IMR-90 (cell line): ENCODE data around the gene DCAF11. TPM values are rescaled to one million over a fixed set of nuclear protein-coding genes. Genes with fewer than 3 reads are reported as not detected.

Experiments
- ATAC-seq: fragments of 200-7000 bp; cut with Tn5 transposase; 2 replicates; pipeline ENCODE4 v1.9.1; 2020; ENCODE audit warnings: low read depth, mild to moderate bottlenecking, moderate library complexity
- BruUV-seq: library from RNA; stranded (reverse); fragments of 400-500 nt; replicated peaks from 2 replicates; lab custom pipeline; 2021; lab: Mats Ljungman, UMichigan
- CTCF ChIA-PET: fragments of 300-600 bp; formaldehyde crosslinking; extraction: SDS; loops from one replicate; lab custom pipeline; 2021; ENCODE audit warnings: antibody characterized with exemption; lab: Yijun Ruan, JAX
- POLR2A ChIA-PET: fragments of 300-600 bp; sonication (Branson Sonifier 250); formaldehyde crosslinking; loops from one replicate; lab custom pipeline; 2022; ENCODE audit warnings: antibody characterized with exemption; ENCODE audit not compliant: unreplicated experiment; lab: Charles Lee
- DNase-seq: peaks from one replicate; pipeline ENCODE4 v3.0.0; 2013
- H2AFZ ChIP-seq: replicated peaks from 2 replicates; pipeline ENCODE3; 2013; ENCODE audit warnings: low read length, mild to moderate bottlenecking; ENCODE audit not compliant: poor library complexity
- H2AK5ac ChIP-seq: 2 replicates; pipeline ENCODE4 v1.6.1; 2013; ENCODE audit warnings: low read depth, low read length, inconsistent platforms
- H2AK9ac ChIP-seq: replicated peaks from 2 replicates; pipeline ENCODE3; 2013; ENCODE audit warnings: mild to moderate bottlenecking, low read depth, low read length, moderate library complexity; ENCODE audit not compliant: poor library complexity
- H2BK120ac ChIP-seq: 2 replicates; pipeline ENCODE4 v1.6.1; 2013; ENCODE audit warnings: low read depth, low read length, inconsistent platforms
- H2BK15ac ChIP-seq: 3 replicates; pipeline ENCODE4 v1.6.1; 2013; ENCODE audit warnings: low read depth, low read length, inconsistent platforms
- H2BK20ac ChIP-seq: 2 replicates; pipeline ENCODE4 v1.6.1; 2013; ENCODE audit warnings: low read depth, mild to moderate bottlenecking, inconsistent platforms, low read length, moderate library complexity
- H2BK5ac ChIP-seq: 2 replicates; pipeline ENCODE4 v1.6.1; 2013; ENCODE audit warnings: mild to moderate bottlenecking, low read depth, low read length, inconsistent platforms; ENCODE audit not compliant: poor library complexity, severe bottlenecking
- H3K14ac ChIP-seq: replicated peaks from 2 replicates; pipeline ENCODE4 v1.6.1; 2013; ENCODE audit warnings: low read depth, low read length, inconsistent platforms
- H3K18ac ChIP-seq: 2 replicates; pipeline ENCODE4 v1.6.1; 2013; ENCODE audit warnings: low read depth, low read length, control low read depth
- H3K23ac ChIP-seq: 2 replicates; pipeline ENCODE4 v1.6.1; 2013; ENCODE audit warnings: low read depth, low read length, inconsistent platforms
- H3K27ac ChIP-seq: 2 replicates; pipeline ENCODE4 v1.5.1; 2013; ENCODE audit warnings: mild to moderate bottlenecking, control low read depth, low read length; ENCODE audit not compliant: insufficient read depth
- H3K27me3 ChIP-seq: 2 replicates; pipeline ENCODE4 v1.6.1; 2013; ENCODE audit warnings: low read length; ENCODE audit not compliant: control insufficient read depth, insufficient read depth
- H3K36me3 ChIP-seq: 2 replicates; pipeline ENCODE4 v1.6.1; 2013; ENCODE audit warnings: low read length, mixed read lengths; ENCODE audit not compliant: control insufficient read depth, insufficient read depth
- H3K4ac ChIP-seq: 2 replicates; pipeline ENCODE4 v1.6.1; 2013; ENCODE audit warnings: low read depth, low read length, inconsistent platforms
- H3K4me1 ChIP-seq: 2 replicates; pipeline ENCODE4 v1.6.1; 2013; ENCODE audit warnings: low read length, mixed read lengths; ENCODE audit not compliant: control insufficient read depth, insufficient read depth
- H3K4me2 ChIP-seq: 2 replicates; pipeline ENCODE4 v1.6.1; 2013; ENCODE audit warnings: low read depth, mild to moderate bottlenecking, control low read depth, low read length, moderate library complexity
- H3K4me3 ChIP-seq: 2 replicates; pipeline ENCODE4 v1.5.1; 2013; ENCODE audit warnings: low read depth, mild to moderate bottlenecking, control low read depth, low read length, moderate library complexity; ENCODE audit not compliant: insufficient read depth
- H3K56ac ChIP-seq: 2 replicates; pipeline ENCODE4 v1.6.1; 2013; ENCODE audit warnings: low read length, inconsistent platforms; ENCODE audit not compliant: insufficient read depth; ENCODE audit errors: extremely low read depth
- H3K79me1 ChIP-seq, 2 experiments: 2 replicates each; pipeline ENCODE4 v1.6.1; 2013; ENCODE audit warnings: low read length in 2 of 2, inconsistent platforms in 1 of 2, low read depth in 1 of 2
- H3K9ac ChIP-seq: 2 replicates; pipeline ENCODE4 v1.6.1; 2013; ENCODE audit warnings: low read depth, low read length, control low read depth
- H3K9me1 ChIP-seq: 2 replicates; pipeline ENCODE4 v1.6.1; 2013; ENCODE audit warnings: low read length, inconsistent platforms; ENCODE audit not compliant: insufficient read depth
- H3K9me3 ChIP-seq: 2 replicates; pipeline ENCODE4 v1.6.1; 2013; ENCODE audit warnings: low read length; ENCODE audit not compliant: control insufficient read depth, insufficient read depth
- H4K20me1 ChIP-seq: 2 replicates; pipeline ENCODE4 v1.6.1; 2013; ENCODE audit warnings: low read length, inconsistent platforms; ENCODE audit not compliant: insufficient read depth
- H4K5ac ChIP-seq: 2 replicates; pipeline ENCODE4 v1.6.1; 2013; ENCODE audit warnings: mild to moderate bottlenecking, low read depth, low read length, control low read depth
- H4K8ac ChIP-seq, 2 experiments: 2 replicates each; pipeline ENCODE4 v1.6.1; 2013; ENCODE audit warnings: low read depth in 2 of 2, low read length in 2 of 2, control low read depth in 1 of 2, inconsistent platforms in 1 of 2
- H4K91ac ChIP-seq: 2 replicates; pipeline ENCODE4 v1.6.1; 2013; ENCODE audit warnings: low read depth, low read length, inconsistent platforms; ENCODE audit not compliant: insufficient read depth
- BHLHE40 ChIP-seq: fragments of 150-350 bp; IDR thresholded peaks from 2 replicates; pipeline ENCODE4 v1.6.1; 2016; ENCODE audit warnings: mild to moderate bottlenecking, low read depth, low read length
- CEBPB ChIP-seq: IDR thresholded peaks from 2 replicates; pipeline ENCODE4 v1.6.1; 2012; ENCODE audit warnings: low read depth, low read length, improper control_type of control experiment
- CHD1 ChIP-seq: IDR thresholded peaks from 2 replicates; pipeline ENCODE4 v1.6.1; 2012; ENCODE audit warnings: low read depth, low read length, improper control_type of control experiment
- POLR2A ChIP-seq: IDR thresholded peaks from 2 replicates; pipeline ENCODE4 v1.6.1; 2012; ENCODE audit warnings: mild to moderate bottlenecking, low read depth, low read length
- RAD21 ChIP-seq: IDR thresholded peaks from 2 replicates; pipeline ENCODE4 v1.6.1; 2012; ENCODE audit warnings: low read length, improper control_type of control experiment
- RCOR1 ChIP-seq: IDR thresholded peaks from 2 replicates; pipeline ENCODE4 v1.6.1; 2012; ENCODE audit warnings: mild to moderate bottlenecking, low read length, improper control_type of control experiment; ENCODE audit not compliant: insufficient replicate concordance
- SMC3 ChIP-seq: fragments of 150-350 bp; IDR thresholded peaks from 2 replicates; pipeline ENCODE4 v1.6.1; 2016; ENCODE audit warnings: low read depth, mild to moderate bottlenecking, antibody characterized with exemption, low read length, moderate library complexity
- WGBS, 2 experiments: methylation state at CpG; one replicate each; pipeline versions ENCODE4 v1.1.5 to v1.1.7; 2013; ENCODE audit warnings: missing lambda C conversion rate in 2 of 2; ENCODE audit not compliant: insufficient read length in 1 of 2; ENCODE audit errors: extremely low coverage in 2 of 2; 5-methylcytosine and 5-hydroxymethylcytosine counted together
- dilution Hi-C: fragments of 300-500 bp; cut with HindIII; formaldehyde crosslinking; loops from one replicate; pipeline ENCODE4 v1.14.3; 2018; ENCODE audit warnings: low sequenced_read_pairs; ENCODE audit not compliant: unreplicated experiment
- in situ Hi-C: fragments of 300-500 bp; cut with MboI; formaldehyde crosslinking; loops from 3 replicates; pipeline ENCODE4 v1.14.3; 2019; ENCODE audit warnings: low sequenced_read_pairs, inconsistent platforms, mixed read lengths
- intact Hi-C: fragments of 100-400 bp; cut with micrococcal nuclease; formaldehyde crosslinking; loops from 2 replicates; pipeline ENCODE4 v1.10.0; 2022
- polyA plus RNA-seq, 3 experiments: library from polyadenylated mRNA; depleted of rRNA; stranded (reverse); fragments of >200 nt; gene quantifications; 2 replicates each; pipeline ENCODE4 v1.2.3, GENCODE V29; 2012; ENCODE audit warnings: low replicate concordance in 1 of 3
- total RNA-seq: library from RNA; depleted of rRNA; stranded (reverse); fragments of >200 nt; gene quantifications from 2 replicates; pipeline ENCODE4 v1.2.3, GENCODE V29; 2012
- TF ChIP-seq, protein P1 (sequence below): conservative IDR thresholded peaks from 2 replicates; pipeline ENCODE4 v1.5.1; 2012; ENCODE audit warnings: mild to moderate bottlenecking, low read depth, low read length, improper control_type of control experiment
- TF ChIP-seq, protein P2 (sequence below): fragments of 150-350 bp; IDR thresholded peaks from 2 replicates; pipeline ENCODE4 v1.6.1; 2017; ENCODE audit warnings: mild to moderate bottlenecking, antibody characterized with exemption, low read length, low read depth

Gene DCAF11
- total and polyA plus RNA-seq, 2 of the 4 experiments (the other 2 are of a cell fraction): 21.0 to 52.0 TPM

DNA sequence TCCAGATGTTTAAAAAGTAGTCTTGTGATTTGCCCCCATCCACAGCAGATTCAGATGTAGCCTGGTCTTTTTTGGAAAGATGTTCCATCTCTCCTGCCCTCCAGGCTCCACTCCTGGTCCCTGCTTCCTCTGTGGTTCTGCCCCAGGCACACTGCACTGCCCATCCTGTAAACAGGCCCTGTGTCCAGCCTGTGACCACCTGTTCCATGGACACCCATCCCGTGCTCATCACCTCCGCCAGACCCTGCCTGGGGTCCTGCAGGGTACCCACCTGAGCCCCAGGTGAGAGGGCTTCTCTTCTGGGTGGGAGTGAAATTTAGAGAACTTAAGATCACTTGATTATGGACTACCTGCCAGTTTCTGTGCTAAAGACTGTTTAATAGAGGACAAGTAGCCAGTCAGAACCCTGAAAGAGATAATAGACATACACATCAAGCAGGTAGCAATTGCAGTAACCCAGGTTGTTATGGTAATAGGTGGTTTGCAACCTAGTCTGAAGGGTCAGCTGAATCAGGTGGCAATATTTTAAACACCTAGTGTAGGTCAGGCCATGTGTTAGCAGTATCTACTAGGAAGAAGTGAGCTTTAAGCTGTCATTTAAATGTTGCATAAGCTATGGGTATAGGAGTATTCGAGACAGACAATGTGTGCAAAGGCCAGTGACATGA, 34.9 kb downstream of the DCAF11 start:
- Histone ChIP-seq H3K79me1 (peaks cover 32 to 56% of the 10 kb centered on the region in 2 experiments), H3K27me3 (no peaks in the 10 kb centered on the region)
- POLR2A ChIA-PET: interaction anchor here (0.7 kb wide), 1 partner anchor 12 kb away, joined by 3 read pairs; the partner anchor contains the start of gene IRF9

More for the DNA sequence above, 34.9 kb downstream of the DCAF11 start:
- Histone ChIP-seq H3K23ac (no peak overlapping the region), H3K14ac (no peak overlapping the region), H3K4me3 (no peak overlapping the region), H4K91ac (no peak overlapping the region), H3K9me3 (no peaks in the 10 kb centered on the region), H3K27ac (no peak overlapping the region), H3K4me2 (no peak overlapping the region), H4K8ac (no peak overlapping the region), H4K5ac (no peak overlapping the region), H2BK120ac (no peak overlapping the region), H2BK5ac (no peak overlapping the region), H3K9me1 (peaks cover 8% of the 10 kb centered on the region), H4K20me1 (peaks cover 10% of the 10 kb centered on the region), H2AK9ac (no peak overlapping the region), H2BK15ac (no peak overlapping the region), H3K4ac (no peak overlapping the region), H2BK20ac (no peak overlapping the region), H3K4me1 (peaks cover 9% of the 10 kb centered on the region), H2AFZ (no peak overlapping the region), H2AK5ac (no peak overlapping the region), H3K18ac (no peak overlapping the region), H3K9ac (no peak overlapping the region), H3K56ac (no peak overlapping the region), H3K36me3 (peaks cover 39% of the 10 kb centered on the region)
- dilution Hi-C loops: no loop called here
- WGBS, 2 experiments: no CpG with 5 or more reads among the region's 3 CpGs
- ATAC-seq (no peak), DNase-seq (no peak)
- in situ Hi-C loops: loop anchor here (25.0 kb wide), 2 partner anchors 837 to 1062 kb away; partner anchors contain the start of genes ACIN1, BCL2L2, C14orf119 and PABPN1
- CTCF ChIA-PET: interaction anchor here (0.5 to 4.3 kb wide), 2 partner anchors 10 to 11 kb away, joined by 3 to 14 read pairs; partner anchors contain the start of gene IRF9
- intact Hi-C loops: no loop called here
- TF ChIP-seq CEBPB (no peak), RAD21 (no peak), RCOR1 (no peak), POLR2A (no peak), SMC3 (no peak), BHLHE40 (no peak), CHD1 (no peak)
- TF ChIP-seq, protein P1, sequence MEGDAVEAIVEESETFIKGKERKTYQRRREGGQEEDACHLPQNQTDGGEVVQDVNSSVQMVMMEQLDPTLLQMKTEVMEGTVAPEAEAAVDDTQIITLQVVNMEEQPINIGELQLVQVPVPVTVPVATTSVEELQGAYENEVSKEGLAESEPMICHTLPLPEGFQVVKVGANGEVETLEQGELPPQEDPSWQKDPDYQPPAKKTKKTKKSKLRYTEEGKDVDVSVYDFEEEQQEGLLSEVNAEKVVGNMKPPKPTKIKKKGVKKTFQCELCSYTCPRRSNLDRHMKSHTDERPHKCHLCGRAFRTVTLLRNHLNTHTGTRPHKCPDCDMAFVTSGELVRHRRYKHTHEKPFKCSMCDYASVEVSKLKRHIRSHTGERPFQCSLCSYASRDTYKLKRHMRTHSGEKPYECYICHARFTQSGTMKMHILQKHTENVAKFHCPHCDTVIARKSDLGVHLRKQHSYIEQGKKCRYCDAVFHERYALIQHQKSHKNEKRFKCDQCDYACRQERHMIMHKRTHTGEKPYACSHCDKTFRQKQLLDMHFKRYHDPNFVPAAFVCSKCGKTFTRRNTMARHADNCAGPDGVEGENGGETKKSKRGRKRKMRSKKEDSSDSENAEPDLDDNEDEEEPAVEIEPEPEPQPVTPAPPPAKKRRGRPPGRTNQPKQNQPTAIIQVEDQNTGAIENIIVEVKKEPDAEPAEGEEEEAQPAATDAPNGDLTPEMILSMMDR: no peak
- TF ChIP-seq, protein P2, sequence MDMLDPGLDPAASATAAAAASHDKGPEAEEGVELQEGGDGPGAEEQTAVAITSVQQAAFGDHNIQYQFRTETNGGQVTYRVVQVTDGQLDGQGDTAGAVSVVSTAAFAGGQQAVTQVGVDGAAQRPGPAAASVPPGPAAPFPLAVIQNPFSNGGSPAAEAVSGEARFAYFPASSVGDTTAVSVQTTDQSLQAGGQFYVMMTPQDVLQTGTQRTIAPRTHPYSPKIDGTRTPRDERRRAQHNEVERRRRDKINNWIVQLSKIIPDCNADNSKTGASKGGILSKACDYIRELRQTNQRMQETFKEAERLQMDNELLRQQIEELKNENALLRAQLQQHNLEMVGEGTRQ: no peak
- no TSS peak for BruUV-seq
